ENCODE measurements around the gene HSPA6.
A peak's percentile ranks its signal among the peaks of the same experiment; 100 is the strongest.

Gene HSPA6

DNA sequence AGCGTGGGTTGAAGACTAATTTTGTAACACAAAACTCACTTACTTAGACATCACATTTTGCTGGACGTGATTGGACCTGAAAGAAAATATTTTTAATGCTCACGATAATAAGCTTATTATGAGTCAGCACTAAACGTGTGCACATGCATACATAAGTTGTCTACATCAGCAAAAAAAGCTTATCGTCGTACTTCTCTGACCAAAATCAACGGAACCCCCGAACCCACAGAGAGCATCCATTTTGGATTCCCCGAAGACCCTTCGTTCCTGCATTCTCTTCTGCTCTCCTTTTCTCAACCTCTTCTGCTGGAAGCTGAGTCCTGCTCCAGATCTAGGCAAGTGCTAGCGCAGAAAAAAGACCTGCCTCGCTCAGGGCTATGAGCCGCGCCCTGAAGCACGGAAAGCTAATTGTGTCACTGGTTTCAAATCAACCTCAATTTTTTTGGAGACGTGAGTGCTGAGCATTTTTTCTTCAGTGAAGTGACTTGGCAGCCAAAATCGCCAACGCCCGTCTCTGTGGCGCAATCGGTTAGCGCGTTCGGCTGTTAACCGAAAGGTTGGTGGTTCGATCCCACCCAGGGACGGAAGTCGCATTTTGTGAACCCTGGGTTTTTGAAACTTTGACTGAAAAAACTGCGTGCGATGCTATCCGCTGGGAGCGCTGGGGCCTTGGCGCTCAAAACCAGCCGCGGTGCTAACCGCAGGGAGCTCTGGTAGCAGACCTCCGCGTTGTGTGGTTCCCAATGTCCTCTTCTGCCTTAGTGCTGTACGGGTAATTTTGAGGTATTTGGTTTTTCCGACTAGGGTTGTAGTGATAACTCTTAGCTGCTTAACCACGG, 15.6 kb downstream of the HSPA6 start (continued):
- TF ChIP-seq, protein P1, sequence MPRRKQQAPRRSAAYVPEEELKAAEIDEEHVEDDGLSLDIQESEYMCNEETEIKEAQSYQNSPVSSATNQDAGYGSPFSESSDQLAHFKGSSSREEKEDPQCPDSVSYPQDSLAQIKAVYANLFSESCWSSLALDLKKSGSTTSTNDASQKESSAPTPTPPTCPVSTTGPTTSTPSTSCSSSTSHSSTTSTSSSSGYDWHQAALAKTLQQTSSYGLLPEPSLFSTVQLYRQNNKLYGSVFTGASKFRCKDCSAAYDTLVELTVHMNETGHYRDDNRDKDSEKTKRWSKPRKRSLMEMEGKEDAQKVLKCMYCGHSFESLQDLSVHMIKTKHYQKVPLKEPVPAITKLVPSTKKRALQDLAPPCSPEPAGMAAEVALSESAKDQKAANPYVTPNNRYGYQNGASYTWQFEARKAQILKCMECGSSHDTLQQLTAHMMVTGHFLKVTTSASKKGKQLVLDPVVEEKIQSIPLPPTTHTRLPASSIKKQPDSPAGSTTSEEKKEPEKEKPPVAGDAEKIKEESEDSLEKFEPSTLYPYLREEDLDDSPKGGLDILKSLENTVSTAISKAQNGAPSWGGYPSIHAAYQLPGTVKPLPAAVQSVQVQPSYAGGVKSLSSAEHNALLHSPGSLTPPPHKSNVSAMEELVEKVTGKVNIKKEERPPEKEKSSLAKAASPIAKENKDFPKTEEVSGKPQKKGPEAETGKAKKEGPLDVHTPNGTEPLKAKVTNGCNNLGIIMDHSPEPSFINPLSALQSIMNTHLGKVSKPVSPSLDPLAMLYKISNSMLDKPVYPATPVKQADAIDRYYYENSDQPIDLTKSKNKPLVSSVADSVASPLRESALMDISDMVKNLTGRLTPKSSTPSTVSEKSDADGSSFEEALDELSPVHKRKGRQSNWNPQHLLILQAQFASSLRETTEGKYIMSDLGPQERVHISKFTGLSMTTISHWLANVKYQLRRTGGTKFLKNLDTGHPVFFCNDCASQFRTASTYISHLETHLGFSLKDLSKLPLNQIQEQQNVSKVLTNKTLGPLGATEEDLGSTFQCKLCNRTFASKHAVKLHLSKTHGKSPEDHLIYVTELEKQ (tag by site-specific recombination; IDR thresholded peaks at IDR 0.05; ENCODE audit: borderline replicate concordance): peak; percentile 50; the same call in 1 of the 2 replicates
- TF ChIP-seq ZNF660 (tag by site-specific recombination; IDR thresholded peaks at IDR 0.05): peak; percentile 99
- peak; percentile 65; the same call in 1 of the 2 replicates for TF ChIP-seq KLF10 (tag by site-specific recombination; IDR thresholded peaks at IDR 0.05)
- peak; percentile 43; the same call in 1 of the 2 replicates for TF ChIP-seq GLIS2 (tag by site-specific recombination; IDR thresholded peaks at IDR 0.05)
- TF ChIP-seq, protein P2, sequence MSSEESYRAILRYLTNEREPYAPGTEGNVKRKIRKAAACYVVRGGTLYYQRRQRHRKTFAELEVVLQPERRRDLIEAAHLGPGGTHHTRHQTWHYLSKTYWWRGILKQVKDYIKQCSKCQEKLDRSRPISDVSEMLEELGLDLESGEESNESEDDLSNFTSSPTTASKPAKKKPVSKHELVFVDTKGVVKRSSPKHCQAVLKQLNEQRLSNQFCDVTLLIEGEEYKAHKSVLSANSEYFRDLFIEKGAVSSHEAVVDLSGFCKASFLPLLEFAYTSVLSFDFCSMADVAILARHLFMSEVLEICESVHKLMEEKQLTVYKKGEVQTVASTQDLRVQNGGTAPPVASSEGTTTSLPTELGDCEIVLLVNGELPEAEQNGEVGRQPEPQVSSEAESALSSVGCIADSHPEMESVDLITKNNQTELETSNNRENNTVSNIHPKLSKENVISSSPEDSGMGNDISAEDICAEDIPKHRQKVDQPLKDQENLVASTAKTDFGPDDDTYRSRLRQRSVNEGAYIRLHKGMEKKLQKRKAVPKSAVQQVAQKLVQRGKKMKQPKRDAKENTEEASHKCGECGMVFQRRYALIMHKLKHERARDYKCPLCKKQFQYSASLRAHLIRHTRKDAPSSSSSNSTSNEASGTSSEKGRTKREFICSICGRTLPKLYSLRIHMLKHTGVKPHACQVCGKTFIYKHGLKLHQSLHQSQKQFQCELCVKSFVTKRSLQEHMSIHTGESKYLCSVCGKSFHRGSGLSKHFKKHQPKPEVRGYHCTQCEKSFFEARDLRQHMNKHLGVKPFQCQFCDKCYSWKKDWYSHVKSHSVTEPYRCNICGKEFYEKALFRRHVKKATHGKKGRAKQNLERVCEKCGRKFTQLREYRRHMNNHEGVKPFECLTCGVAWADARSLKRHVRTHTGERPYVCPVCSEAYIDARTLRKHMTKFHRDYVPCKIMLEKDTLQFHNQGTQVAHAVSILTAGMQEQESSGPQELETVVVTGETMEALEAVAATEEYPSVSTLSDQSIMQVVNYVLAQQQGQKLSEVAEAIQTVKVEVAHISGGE (tag by site-specific recombination; conservative IDR thresholded peaks at IDR 0.05; ENCODE audit: low read depth): peak; percentile 45; the same call in 1 of the 2 replicates
- peak; percentile 88 for TF ChIP-seq KLF8 (tag by site-specific recombination; IDR thresholded peaks at IDR 0.05)
- TF ChIP-seq ZFP69B (tag by site-specific recombination; IDR thresholded peaks at IDR 0.05): peak; percentile 73
- TF ChIP-seq ZNF623 (tag by site-specific recombination; IDR thresholded peaks at IDR 0.05): peak; percentile 30; the same call in 1 of the 2 replicates
- peak; percentile 60; the same call in 1 of the 2 replicates for TF ChIP-seq ZBTB48 (tag by site-specific recombination; IDR thresholded peaks at IDR 0.05)
- TF ChIP-seq TRIM28 (IDR thresholded peaks at IDR 0.05; ENCODE audit: borderline replicate concordance, low read length): peak; percentile 91
- TF ChIP-seq, protein P3, sequence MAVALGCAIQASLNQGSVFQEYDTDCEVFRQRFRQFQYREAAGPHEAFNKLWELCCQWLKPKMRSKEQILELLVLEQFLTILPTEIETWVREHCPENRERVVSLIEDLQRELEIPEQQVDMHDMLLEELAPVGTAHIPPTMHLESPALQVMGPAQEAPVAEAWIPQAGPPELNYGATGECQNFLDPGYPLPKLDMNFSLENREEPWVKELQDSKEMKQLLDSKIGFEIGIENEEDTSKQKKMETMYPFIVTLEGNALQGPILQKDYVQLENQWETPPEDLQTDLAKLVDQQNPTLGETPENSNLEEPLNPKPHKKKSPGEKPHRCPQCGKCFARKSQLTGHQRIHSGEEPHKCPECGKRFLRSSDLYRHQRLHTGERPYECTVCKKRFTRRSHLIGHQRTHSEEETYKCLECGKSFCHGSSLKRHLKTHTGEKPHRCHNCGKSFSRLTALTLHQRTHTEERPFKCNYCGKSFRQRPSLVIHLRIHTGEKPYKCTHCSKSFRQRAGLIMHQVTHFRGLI (tag by site-specific recombination; IDR thresholded peaks at IDR 0.05): peak; percentile 48; the same call in 1 of the 2 replicates
- peak; percentile 36; the same call in 1 of the 2 replicates for TF ChIP-seq ZNF785 (tag by site-specific recombination; IDR thresholded peaks at IDR 0.05)
- TF ChIP-seq, protein P4, sequence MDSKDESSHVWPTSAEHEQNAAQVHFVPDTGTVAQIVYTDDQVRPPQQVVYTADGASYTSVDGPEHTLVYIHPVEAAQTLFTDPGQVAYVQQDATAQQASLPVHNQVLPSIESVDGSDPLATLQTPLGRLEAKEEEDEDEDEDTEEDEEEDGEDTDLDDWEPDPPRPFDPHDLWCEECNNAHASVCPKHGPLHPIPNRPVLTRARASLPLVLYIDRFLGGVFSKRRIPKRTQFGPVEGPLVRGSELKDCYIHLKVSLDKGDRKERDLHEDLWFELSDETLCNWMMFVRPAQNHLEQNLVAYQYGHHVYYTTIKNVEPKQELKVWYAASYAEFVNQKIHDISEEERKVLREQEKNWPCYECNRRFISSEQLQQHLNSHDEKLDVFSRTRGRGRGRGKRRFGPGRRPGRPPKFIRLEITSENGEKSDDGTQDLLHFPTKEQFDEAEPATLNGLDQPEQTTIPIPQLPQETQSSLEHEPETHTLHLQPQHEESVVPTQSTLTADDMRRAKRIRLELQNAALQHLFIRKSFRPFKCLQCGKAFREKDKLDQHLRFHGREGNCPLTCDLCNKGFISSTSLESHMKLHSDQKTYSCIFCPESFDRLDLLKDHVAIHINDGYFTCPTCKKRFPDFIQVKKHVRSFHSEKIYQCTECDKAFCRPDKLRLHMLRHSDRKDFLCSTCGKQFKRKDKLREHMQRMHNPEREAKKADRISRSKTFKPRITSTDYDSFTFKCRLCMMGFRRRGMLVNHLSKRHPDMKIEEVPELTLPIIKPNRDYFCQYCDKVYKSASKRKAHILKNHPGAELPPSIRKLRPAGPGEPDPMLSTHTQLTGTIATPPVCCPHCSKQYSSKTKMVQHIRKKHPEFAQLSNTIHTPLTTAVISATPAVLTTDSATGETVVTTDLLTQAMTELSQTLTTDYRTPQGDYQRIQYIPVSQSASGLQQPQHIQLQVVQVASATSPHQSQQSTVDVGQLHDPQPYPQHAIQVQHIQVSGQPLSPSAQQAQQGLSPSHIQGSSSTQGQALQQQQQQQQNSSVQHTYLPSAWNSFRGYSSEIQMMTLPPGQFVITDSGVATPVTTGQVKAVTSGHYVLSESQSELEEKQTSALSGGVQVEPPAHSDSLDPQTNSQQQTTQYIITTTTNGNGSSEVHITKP (tag by site-specific recombination; IDR thresholded peaks at IDR 0.05): peak; percentile 72
- TF ChIP-seq ZNF394 (tag by site-specific recombination; IDR thresholded peaks at IDR 0.05; ENCODE audit: borderline replicate concordance): peak; percentile 86
- TF ChIP-seq ZNF629 (tag by site-specific recombination; IDR thresholded peaks at IDR 0.05): peak; percentile 89
- peak; percentile 79; the same call in 1 of the 2 replicates for TF ChIP-seq ZNF76 (tag by site-specific recombination; IDR thresholded peaks at IDR 0.05; ENCODE audit: borderline replicate concordance, low read depth)
- TF ChIP-seq, protein P5, sequence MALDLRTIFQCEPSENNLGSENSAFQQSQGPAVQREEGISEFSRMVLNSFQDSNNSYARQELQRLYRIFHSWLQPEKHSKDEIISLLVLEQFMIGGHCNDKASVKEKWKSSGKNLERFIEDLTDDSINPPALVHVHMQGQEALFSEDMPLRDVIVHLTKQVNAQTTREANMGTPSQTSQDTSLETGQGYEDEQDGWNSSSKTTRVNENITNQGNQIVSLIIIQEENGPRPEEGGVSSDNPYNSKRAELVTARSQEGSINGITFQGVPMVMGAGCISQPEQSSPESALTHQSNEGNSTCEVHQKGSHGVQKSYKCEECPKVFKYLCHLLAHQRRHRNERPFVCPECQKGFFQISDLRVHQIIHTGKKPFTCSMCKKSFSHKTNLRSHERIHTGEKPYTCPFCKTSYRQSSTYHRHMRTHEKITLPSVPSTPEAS (tag by site-specific recombination; IDR thresholded peaks at IDR 0.05): 0 out of 2 replicates have a peak, but pooled peaks have one; percentile 18
- peak; percentile 97 for TF ChIP-seq ZEB2 (tag by site-specific recombination; IDR thresholded peaks at IDR 0.05)
- TF ChIP-seq ZBTB8A (tag by site-specific recombination; IDR thresholded peaks at IDR 0.05): peak; percentile 84
- TF ChIP-seq ZFP37 (tag by site-specific recombination; IDR thresholded peaks at IDR 0.05): peak; percentile 93
- TF ChIP-seq, protein P6, sequence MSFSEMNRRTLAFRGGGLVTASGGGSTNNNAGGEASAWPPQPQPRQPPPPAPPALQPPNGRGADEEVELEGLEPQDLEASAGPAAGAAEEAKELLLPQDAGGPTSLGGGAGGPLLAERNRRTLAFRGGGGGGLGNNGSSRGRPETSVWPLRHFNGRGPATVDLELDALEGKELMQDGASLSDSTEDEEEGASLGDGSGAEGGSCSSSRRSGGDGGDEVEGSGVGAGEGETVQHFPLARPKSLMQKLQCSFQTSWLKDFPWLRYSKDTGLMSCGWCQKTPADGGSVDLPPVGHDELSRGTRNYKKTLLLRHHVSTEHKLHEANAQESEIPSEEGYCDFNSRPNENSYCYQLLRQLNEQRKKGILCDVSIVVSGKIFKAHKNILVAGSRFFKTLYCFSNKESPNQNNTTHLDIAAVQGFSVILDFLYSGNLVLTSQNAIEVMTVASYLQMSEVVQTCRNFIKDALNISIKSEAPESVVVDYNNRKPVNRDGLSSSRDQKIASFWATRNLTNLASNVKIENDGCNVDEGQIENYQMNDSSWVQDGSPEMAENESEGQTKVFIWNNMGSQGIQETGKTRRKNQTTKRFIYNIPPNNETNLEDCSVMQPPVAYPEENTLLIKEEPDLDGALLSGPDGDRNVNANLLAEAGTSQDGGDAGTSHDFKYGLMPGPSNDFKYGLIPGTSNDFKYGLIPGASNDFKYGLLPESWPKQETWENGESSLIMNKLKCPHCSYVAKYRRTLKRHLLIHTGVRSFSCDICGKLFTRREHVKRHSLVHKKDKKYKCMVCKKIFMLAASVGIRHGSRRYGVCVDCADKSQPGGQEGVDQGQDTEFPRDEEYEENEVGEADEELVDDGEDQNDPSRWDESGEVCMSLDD (tag by site-specific recombination; IDR thresholded peaks at IDR 0.05): peak; percentile 89
